GM21367 (cell line): ENCODE results near the gene EME1.

ENCODE experiments used
- ATAC-seq: cut with Tn5 transposase; IDR thresholded peaks from one replicate; pipeline ENCODE4 v1.9.1; 2021; ENCODE audit not compliant: unreplicated experiment

The EME1 gene

DNA sequence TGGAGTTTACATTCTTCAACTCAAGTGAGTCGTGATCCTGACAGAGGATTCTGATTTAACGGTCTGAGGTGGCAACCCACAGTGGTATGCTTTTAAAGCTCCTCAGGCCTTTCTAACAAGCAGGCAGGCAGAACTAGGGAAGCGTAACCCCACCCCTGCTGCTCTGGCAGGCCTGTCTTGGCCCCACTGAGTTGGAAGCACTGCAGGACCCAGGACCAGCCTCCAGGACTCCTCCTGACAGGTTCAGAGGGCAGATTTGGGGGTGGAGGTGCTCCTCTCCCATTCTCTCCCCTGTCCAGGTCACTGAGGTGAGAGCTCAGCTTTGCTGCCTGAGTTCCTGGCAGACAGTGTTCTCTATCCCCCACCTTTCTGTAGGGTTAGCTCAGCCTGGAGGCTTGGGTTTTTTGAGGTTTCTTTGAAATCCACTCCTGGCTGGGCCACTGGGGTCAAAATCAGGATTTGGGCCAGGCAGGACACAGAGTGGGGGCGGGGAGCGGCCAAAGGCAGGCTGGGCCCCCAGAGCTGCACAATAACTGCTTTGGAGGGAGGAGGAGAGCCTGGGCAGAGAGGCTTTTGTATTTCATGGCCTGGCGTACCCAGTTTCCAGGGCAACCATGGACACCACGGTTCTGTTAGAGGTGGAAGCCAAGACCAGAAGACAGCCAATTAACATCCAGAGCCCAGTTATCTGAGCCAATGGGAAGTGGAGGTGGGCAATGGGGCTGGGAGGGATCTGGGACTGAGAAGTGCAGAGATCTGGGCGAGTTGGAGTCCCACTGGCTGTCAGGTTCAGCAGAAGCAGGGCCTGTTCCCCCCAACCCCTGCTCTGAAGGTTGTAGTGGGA lies 9.6 kb upstream of the EME1 start:
- no peak for ATAC-seq

GRCh38 chr17:50364061-50364458 lies 9.0 kb upstream of the EME1 start:
- no peak for ATAC-seq

DNA sequence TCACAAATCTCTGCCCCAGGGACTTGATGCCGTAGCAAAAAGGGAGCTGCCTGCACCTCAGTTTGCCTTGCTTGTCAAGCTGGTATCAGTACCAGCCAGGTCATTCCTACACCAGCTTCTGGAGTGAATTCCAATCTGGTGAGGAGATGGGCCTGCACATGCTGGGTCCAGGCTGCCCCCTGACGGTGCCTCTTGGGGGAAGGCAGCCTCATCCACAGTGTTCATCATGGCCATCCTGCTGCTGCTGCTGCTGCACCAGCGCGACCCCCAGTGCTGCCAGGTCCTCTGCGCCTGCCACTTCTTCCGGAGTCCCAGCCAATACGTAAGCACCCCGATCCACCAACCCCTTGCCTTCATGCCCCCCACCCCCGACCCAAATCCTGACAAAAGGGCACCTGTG lies 8.3 kb upstream of the EME1 start:
- no peak for ATAC-seq

- ATAC-seq, result no peak
Measured at GRCh38 chr17:50365165-50365564, 7.9 kb upstream of the EME1 start.

GRCh38 chr17:50365649-50366393 lies 7.2 kb upstream of the EME1 start:
- ATAC-seq, result no peak

- ATAC-seq, result no peak
Measured at GRCh38 chr17:50367401-50367800, 5.6 kb upstream of the EME1 start.

DNA sequence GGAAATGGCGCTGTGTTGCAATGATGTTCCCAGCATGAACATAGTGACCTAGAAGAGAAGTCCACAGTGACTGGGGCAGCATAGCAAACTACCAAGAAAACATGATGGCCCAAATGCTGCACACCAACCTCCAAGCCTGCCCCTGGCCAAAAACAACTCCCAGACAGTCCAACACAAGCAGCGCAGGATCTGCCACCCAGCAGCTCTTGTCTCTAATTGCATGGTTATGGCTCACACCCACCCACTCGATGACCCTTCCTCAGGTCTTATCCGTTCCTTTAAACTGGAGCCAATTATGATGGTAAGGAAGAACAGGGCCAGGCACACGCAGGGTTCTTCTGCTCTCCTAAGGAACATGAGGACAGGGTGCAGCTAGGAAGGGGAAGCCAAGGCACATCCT lies 3.0 kb upstream of the EME1 start:
- ATAC-seq, result no peak

DNA sequence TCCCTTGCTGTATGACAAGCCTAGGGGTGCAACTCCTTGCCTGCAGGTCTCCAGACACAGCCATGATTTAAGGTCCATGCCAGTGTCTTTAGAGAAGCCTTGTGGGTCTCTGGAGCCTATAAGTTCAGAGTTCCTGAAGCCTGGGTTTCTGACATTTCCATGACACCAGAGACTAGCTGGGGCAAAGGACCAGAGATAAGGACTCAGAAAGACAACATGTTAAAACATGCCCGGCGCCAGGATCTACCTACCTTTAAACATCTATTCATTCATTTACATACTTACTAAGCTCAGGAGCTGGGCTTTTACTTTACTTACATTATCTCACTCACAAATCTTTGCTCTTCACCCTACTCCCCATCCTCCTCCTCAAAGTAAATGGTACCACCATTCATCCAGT lies 1.5 kb upstream of the EME1 start:
- no peak for ATAC-seq

DNA sequence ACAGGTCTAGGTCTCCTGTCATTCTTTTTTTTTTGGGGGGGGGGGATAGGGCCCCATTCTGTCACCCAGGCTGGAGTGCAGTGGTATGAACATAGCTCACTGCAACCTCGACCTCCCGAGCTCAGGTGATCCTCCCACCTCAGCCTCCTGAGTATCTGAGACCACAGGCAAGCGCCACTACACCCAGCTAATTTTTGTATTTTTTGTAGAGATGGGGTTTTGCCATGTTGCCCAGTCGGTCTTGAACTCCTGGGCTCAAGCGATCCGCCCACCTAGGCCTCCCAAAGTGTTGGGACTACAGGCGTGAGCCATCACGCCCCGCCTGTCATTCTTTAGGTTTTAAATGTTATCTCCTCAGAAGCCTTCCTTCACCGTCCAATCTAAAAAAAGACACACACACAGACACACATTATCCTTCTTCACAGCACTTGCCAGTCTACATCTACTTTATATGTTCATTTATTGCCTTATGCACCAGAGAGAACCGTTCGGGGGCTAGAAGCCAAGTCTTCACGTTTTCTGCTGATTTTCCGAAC lies 739 bp upstream of the EME1 start:
- ATAC-seq, result no peak

DNA sequence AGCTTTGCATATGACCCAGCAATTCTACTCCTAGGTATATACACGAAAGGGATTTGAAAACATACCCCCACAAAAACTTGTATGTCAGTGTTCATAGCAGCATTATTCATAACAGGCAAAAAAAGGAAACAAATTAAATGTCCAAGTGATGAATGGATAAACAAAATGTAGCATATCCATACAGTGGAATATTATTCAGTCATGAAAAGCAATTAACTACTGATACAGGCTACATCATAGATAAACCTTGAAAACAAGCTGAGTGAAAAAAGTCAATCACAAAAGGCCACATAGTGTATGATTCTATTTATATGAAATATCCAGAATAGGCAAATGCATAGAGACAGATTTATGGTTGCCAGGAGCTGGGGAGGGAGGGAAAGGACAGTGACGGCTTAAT lies 676 bp downstream of the EME1 start:
- no peak for ATAC-seq

DNA sequence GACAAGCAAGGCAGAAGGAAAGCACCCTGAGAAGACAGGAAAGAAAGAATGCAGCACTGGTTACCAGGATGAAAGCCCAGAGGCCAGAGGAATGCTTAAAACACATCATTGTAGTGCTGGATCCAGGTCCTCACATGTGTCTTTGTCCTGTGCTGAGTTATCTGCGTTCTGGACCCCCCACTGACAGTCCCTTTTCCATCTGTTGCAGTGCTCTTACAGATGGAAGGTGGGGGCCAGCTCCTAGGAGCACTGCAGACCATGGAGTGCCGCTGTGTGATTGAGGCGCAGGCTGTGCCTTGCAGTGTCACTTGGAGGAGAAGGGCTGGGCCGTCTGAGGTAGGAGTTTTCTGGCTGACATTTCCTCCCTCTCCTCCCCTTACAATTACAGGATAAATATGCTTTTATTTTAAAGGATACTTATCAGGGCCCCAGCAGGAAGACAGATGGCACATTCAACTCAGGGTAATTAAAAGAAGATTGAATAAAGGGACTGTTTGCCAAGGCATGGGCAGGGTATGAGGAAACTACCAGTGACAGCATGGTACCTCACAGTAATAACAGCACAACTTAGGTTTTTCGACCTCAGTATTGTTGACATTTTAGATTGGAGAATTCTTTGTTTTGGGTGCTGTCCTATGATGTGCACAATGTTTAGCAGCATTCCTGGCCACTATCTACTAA lies 3.0 kb downstream of the EME1 start:
- no peak for ATAC-seq

- ATAC-seq, result no peak
Measured at GRCh38 chr17:50379351-50380132, 6.5 kb downstream of the EME1 start.

DNA sequence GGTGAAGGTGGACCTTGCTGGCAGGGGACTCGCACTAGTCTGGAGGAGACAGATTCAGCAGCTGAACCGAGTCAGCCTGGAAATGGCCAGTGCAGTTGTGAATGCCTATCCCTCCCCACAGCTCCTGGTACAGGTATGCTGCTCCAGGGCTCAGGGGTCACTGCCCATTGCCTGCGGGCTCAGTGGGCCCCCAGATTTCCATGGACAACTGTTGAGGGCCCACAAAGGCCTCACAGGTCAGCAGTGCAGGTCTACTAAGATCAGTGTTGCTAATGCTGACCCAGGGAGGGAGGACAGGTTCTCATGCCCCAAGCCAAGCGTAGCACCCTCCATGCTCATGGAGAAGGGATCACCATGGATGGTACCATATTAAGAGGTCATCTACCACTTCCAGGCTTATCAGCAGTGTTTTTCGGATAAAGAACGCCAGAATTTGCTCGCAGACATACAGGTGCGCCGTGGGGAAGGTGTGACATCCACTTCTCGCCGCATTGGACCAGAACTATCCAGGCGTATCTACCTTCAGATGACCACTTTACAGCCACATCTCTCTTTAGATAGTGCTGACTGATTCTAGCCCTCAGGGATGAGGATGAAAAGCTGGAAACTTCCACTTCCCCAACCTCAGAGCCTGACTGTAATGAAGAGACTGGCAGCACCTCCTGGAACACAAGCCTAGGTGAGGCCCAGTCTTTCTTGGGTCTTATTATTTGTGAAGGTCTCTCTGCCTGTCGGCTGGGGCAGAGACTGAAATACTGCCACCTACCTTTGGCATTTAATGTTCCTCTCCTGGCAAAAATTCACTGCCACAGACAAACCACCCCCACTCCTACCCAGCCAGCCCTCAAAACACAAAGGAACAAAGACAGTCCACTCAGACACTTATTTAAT lies 7.6 kb downstream of the EME1 start:
- no peak for ATAC-seq

- no peak for ATAC-seq
Measured at GRCh38 chr17:50381260-50381815, 8.3 kb downstream of the EME1 start.

DNA sequence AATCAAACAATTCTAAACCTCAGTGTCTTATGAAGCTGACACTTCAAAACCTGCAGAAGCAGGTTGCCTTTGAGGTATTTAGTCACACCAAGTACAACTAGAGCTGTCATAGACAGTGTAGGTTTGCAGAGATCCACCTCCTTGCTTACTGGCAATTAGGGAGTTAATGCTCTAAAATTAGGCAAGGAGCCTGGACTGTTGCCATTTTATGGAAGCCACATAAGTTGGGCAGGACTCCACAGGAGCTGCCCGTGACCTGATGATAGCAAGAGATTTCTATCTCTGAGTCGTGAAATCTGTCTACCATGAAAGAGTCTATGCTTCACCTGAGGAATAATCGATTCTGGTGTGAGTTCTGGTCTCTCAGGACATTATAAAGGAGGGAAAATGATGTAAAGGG lies 8.9 kb downstream of the EME1 start:
- ATAC-seq, result no peak

GRCh38 chr17:50382931-50383330 lies 9.9 kb downstream of the EME1 start:
- no peak for ATAC-seq

- no peak for ATAC-seq
Measured at GRCh38 chr17:50386510-50386909, 13.5 kb downstream of the EME1 start.

DNA sequence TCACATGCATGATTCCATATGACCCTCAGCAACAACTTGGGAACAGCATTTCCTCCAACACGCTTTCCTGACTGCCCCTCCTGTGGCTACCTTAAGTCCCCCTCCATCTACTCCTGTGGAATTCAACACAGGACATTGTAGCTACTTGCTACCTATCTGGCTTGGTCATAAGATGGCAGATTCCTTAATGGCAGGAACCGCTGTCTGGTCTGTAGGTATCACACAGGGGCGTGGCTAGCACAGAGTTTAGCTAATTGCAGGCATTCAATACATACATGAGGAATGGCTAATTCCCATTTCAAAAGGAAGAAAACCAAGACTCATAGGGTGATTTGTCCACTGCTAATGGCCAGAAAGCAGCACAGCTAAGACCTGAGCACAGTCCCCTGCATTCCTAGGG lies 15.7 kb downstream of the EME1 start:
- no peak for ATAC-seq

DNA sequence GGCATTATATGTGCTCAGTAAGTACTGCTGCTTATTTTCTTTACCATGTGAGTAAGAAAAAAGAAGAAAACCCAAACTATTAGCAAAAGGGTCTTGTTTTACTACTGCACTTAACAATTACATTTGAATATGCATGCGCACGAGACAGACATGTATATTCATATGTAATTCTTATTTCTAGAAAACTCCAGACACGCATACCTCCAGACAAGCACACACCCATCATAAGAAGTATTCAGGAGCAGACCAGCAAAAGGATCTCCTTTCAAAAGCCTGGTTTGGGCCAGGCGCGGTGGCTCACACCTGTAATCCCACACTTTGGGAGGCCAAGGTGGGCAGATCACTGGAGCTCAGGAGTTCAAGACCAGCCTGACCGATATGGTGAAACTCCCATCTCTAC lies 16.5 kb downstream of the EME1 start:
- ATAC-seq, result no peak

- ATAC-seq, result no peak
Measured at GRCh38 chr17:50392621-50393020, 19.6 kb downstream of the EME1 start.
